CD4-positive, alpha-beta T cell treated with Interleukin-21 for 1 hour (primary cell): ENCODE measurements around the gene MOSMO.
"Not testable (repeated sequence)": the region's sequence is repeated elsewhere in the genome, so short reads cannot be mapped to it uniquely, and the experiment has no call there.

ENCODE experiments used
- DNase-seq: peaks from one replicate; pipeline ENCODE4 v3.0.0-alpha.2; 2020

Gene MOSMO

GRCh38 chr16:22098405-22099255 is 90.7 kb downstream of the MOSMO start:
- peak; percentile 50 for DNase-seq

GRCh38 chr16:22099256-22099975 is 91.5 kb downstream of the MOSMO start:
- DNase-seq: no peak

- no peak for DNase-seq
These were observed 95.5 kb downstream of the MOSMO start for GRCh38 chr16:22103441-22103840.

- DNase-seq: peak; percentile 17
These were observed 101.5 kb downstream of the MOSMO start for GRCh38 chr16:22109258-22109898.

- not testable (repeated sequence) for DNase-seq
These were observed 103.7 kb downstream of the MOSMO start for GRCh38 chr16:22111629-22112028.

- DNase-seq: no peak
These were observed 108.3 kb downstream of the MOSMO start for GRCh38 chr16:22116095-22116700.

- DNase-seq: no peak
These were observed 109.7 kb downstream of the MOSMO start for GRCh38 chr16:22117609-22118008.

- no peak for DNase-seq
These were observed 112.5 kb downstream of the MOSMO start for GRCh38 chr16:22120440-22120839.

GRCh38 chr16:22122239-22122638 is 114.3 kb downstream of the MOSMO start:
- no peak for DNase-seq

GRCh38 chr16:22123146-22123545 is 115.2 kb downstream of the MOSMO start:
- no peak for DNase-seq

GRCh38 chr16:22123759-22124490 is 116.0 kb downstream of the MOSMO start:
- DNase-seq: no peak

GRCh38 chr16:22124583-22125284 is 116.8 kb downstream of the MOSMO start:
- no peak for DNase-seq

- DNase-seq: no peak
These were observed 118.2 kb downstream of the MOSMO start for GRCh38 chr16:22126037-22126558.

GRCh38 chr16:22128537-22128936 is 120.6 kb downstream of the MOSMO start:
- not testable (repeated sequence) for DNase-seq

GRCh38 chr16:22130528-22130927 is 122.6 kb downstream of the MOSMO start:
- DNase-seq: no peak

GRCh38 chr16:22132801-22133200 is 124.9 kb downstream of the MOSMO start:
- no peak for DNase-seq
